SJSA1 (cell line): Measurements from ENCODE around the gene NCS1. TPM values are rescaled to one million over a fixed set of nuclear protein-coding genes. Genes with fewer than 3 reads are reported as not detected.
A peak's percentile ranks its signal among the peaks of the same experiment; 100 is the strongest.

Source experiments
- DNase-seq, 2 experiments: peaks; one replicate each; pipeline ENCODE4 v3.0.0-alpha.2; 2015 to 2020; ENCODE audit warnings: low spot score in 2 of 2, low read depth in 1 of 2
- H3K27ac ChIP-seq: fragments of 250-450 bp; sonication (Bioruptor Pico); 2 replicates; pipeline ENCODE4 v1.5.1; 2020; ENCODE audit warnings: mild to moderate bottlenecking, moderate library complexity
- H3K27me3 ChIP-seq: fragments of 250-450 bp; sonication (Bioruptor Pico); replicated peaks from 2 replicates; pipeline ENCODE4 v1.5.1; 2020; ENCODE audit warnings: mild to moderate bottlenecking, moderate library complexity
- H3K36me3 ChIP-seq: fragments of 250-450 bp; sonication (Bioruptor Pico); 2 replicates; pipeline ENCODE4 v1.5.1; 2020; ENCODE audit warnings: mild to moderate bottlenecking
- H3K4me1 ChIP-seq: fragments of 250-450 bp; sonication (Bioruptor Pico); replicated peaks from 2 replicates; pipeline ENCODE4 v1.6.1; 2021; ENCODE audit warnings: mild to moderate bottlenecking
- H3K4me3 ChIP-seq: fragments of 250-450 bp; sonication (Bioruptor Pico); 2 replicates; pipeline ENCODE4 v1.5.1; 2020; ENCODE audit warnings: mild to moderate bottlenecking
- H3K9me3 ChIP-seq: fragments of 250-450 bp; sonication (Bioruptor Pico); replicated peaks from 2 replicates; pipeline ENCODE4 v1.5.1; 2020; ENCODE audit warnings: mild to moderate bottlenecking
- total RNA-seq: library from RNA; depleted of rRNA; stranded (reverse); fragments of >200 nt; shearing (Covaris generic); gene quantifications from 2 replicates; pipeline ENCODE4 v1.2.3, GENCODE V29; 2014

The NCS1 gene
- total RNA-seq, 1 experiment from 2014 or later, result 44.6 TPM

- H3K27me3 ChIP-seq, result no peaks in the 10 kb centered on the region
- no peak for DNase-seq
- peaks cover 6% of the 10 kb centered on the region for H3K4me1 ChIP-seq
- H3K4me3 ChIP-seq, result no peak overlapping the region
- peaks cover 60% of the 10 kb centered on the region for H3K36me3 ChIP-seq
- no peak overlapping the region for H3K27ac ChIP-seq
- H3K9me3 ChIP-seq, result no peaks in the 10 kb centered on the region; the same call in 1 of the 2 replicates
Observed at GRCh38 chr9:130229759-130230158, 57.6 kb downstream of the NCS1 start.

- H3K9me3 ChIP-seq, result no peaks in the 10 kb centered on the region; the same call in 1 of the 2 replicates
- H3K4me1 ChIP-seq, result peaks cover 9% of the 10 kb centered on the region
- peaks cover 53% of the 10 kb centered on the region for H3K36me3 ChIP-seq
- no peak overlapping the region for H3K27ac ChIP-seq
- no peak overlapping the region for H3K4me3 ChIP-seq
- no peaks in the 10 kb centered on the region for H3K27me3 ChIP-seq
- no peak for DNase-seq
Observed at GRCh38 chr9:130230631-130231030, 58.4 kb downstream of the NCS1 start.

- Histone ChIP-seq H3K4me3 (no peak overlapping the region), H3K36me3 (peaks cover 36% of the 10 kb centered on the region), H3K27me3 (no peaks in the 10 kb centered on the region), H3K9me3 (no peaks in the 10 kb centered on the region), H3K4me1 (peaks cover 33% of the 10 kb centered on the region), H3K27ac (no peak overlapping the region)
- DNase-seq, result no peak
Observed at GRCh38 chr9:130232899-130233586, 60.8 kb downstream of the NCS1 start.

- Histone ChIP-seq H3K4me1 (peaks cover 34% of the 10 kb centered on the region), H3K27ac (no peak overlapping the region), H3K27me3 (no peaks in the 10 kb centered on the region), H3K4me3 (no peak overlapping the region), H3K9me3 (no peaks in the 10 kb centered on the region), H3K36me3 (peaks cover 36% of the 10 kb centered on the region)
- no peak for DNase-seq
Observed at GRCh38 chr9:130233587-130233945, 61.4 kb downstream of the NCS1 start.

- Histone ChIP-seq H3K27ac (no peak overlapping the region), H3K4me3 (no peak overlapping the region), H3K9me3 (no peaks in the 10 kb centered on the region), H3K36me3 (peaks cover 32% of the 10 kb centered on the region), H3K27me3 (no peaks in the 10 kb centered on the region), H3K4me1 (peaks cover 35% of the 10 kb centered on the region)
- DNase-seq, result no peak
Observed at GRCh38 chr9:130234340-130235260, 62.4 kb downstream of the NCS1 start.

- Histone ChIP-seq H3K27ac (peak overlapping the region; percentile 84), H3K27me3 (no peaks in the 10 kb centered on the region), H3K4me3 (no peak overlapping the region), H3K4me1 (peaks cover 47% of the 10 kb centered on the region), H3K36me3 (peaks cover 26% of the 10 kb centered on the region), H3K9me3 (no peaks in the 10 kb centered on the region)
- peak; percentile 71 to 77 for DNase-seq
Observed at GRCh38 chr9:130235558-130236435, 63.6 kb downstream of the NCS1 start.

- H3K36me3 ChIP-seq, result peaks cover 24% of the 10 kb centered on the region
- H3K27me3 ChIP-seq, result no peaks in the 10 kb centered on the region
- H3K4me3 ChIP-seq, result no peak overlapping the region
- H3K27ac ChIP-seq, result peak overlapping the region; percentile 84
- DNase-seq, result peak in 1 of 2 experiments; percentile 75
- H3K4me1 ChIP-seq, result peaks cover 50% of the 10 kb centered on the region
- H3K9me3 ChIP-seq, result no peaks in the 10 kb centered on the region
Observed at GRCh38 chr9:130236436-130236985, 64.3 kb downstream of the NCS1 start.

GRCh38 chr9:130237076-130237475 is 64.9 kb downstream of the NCS1 start:
- DNase-seq, result peak; percentile 90 to 96
- Histone ChIP-seq H3K9me3 (no peaks in the 10 kb centered on the region), H3K4me3 (no peak overlapping the region), H3K4me1 (peaks cover 50% of the 10 kb centered on the region), H3K27me3 (no peaks in the 10 kb centered on the region), H3K36me3 (peaks cover 19% of the 10 kb centered on the region), H3K27ac (peak overlapping the region; percentile 84)

- H3K27me3 ChIP-seq, result no peaks in the 10 kb centered on the region
- DNase-seq, result no peak
- H3K4me1 ChIP-seq, result peaks cover 52% of the 10 kb centered on the region
- peak overlapping the region; percentile 84 for H3K27ac ChIP-seq
- no peak overlapping the region for H3K4me3 ChIP-seq
- H3K36me3 ChIP-seq, result peaks cover 18% of the 10 kb centered on the region
- H3K9me3 ChIP-seq, result no peaks in the 10 kb centered on the region
Observed at GRCh38 chr9:130237763-130238524, 65.7 kb downstream of the NCS1 start.

GRCh38 chr9:130239363-130239695 is 67.1 kb downstream of the NCS1 start:
- peaks cover 9% of the 10 kb centered on the region for H3K36me3 ChIP-seq
- H3K27me3 ChIP-seq, result no peaks in the 10 kb centered on the region
- no peak overlapping the region for H3K4me3 ChIP-seq
- H3K27ac ChIP-seq, result no peak overlapping the region
- peaks cover 54% of the 10 kb centered on the region for H3K4me1 ChIP-seq
- no peaks in the 10 kb centered on the region for H3K9me3 ChIP-seq
- no peak for DNase-seq

- no peak for DNase-seq
- Histone ChIP-seq H3K27me3 (no peaks in the 10 kb centered on the region), H3K4me3 (no peak overlapping the region), H3K27ac (no peak overlapping the region), H3K4me1 (peaks cover 51% of the 10 kb centered on the region), H3K36me3 (peaks cover 4% of the 10 kb centered on the region), H3K9me3 (no peaks in the 10 kb centered on the region)
Observed at GRCh38 chr9:130239741-130240241, 67.6 kb downstream of the NCS1 start.

GRCh38 chr9:130240410-130241197 is 68.4 kb downstream of the NCS1 start:
- Histone ChIP-seq H3K27me3 (no peaks in the 10 kb centered on the region), H3K4me1 (peaks cover 48% of the 10 kb centered on the region), H3K4me3 (no peak overlapping the region), H3K27ac (no peak overlapping the region), H3K9me3 (no peaks in the 10 kb centered on the region), H3K36me3 (peaks cover 3% of the 10 kb centered on the region)
- peak; percentile 63 to 66 for DNase-seq
